Adrenal gland (tissue), 12 donors: Measurements from ENCODE around the gene LAMA5. TPM values are rescaled to one million over a fixed set of nuclear protein-coding genes. Genes with fewer than 3 reads are reported as not detected.

ENCODE experiments used
- DNase-seq, 7 donors: peaks; one replicate each; pipeline ENCODE4 v3.0.0-alpha.2; 2019 to 2020
- H3K27ac ChIP-seq, 5 donors: fragments of 200-600 bp; sonication (generic) in 4 of 5; 1 replicate in 3 of 5; 2 replicates in 2 of 5; pipeline versions ENCODE4 v1.5.1 to v1.8.0; 2016 to 2020; ENCODE audit warnings: mild to moderate bottlenecking in 1 of 5
- H3K27me3 ChIP-seq: fragments of 200-600 bp; 2 replicates; pipeline ENCODE4 v1.8.0; 2021
- H3K36me3 ChIP-seq, 2 donors: fragments of 200-600 bp; replicated peaks in 1 of 2; 1 replicate in 1 of 2; 2 replicates in 1 of 2; pipeline versions ENCODE4 v1.5.1 to v1.8.0; 2018 to 2022
- H3K4me1 ChIP-seq, 2 donors: fragments of 200-600 bp; replicated peaks in 1 of 2; 1 replicate in 1 of 2; 2 replicates in 1 of 2; pipeline versions ENCODE4 v1.5.1 to v1.8.0; 2018 to 2021
- H3K4me3 ChIP-seq, 4 donors: fragments of 200-600 bp; sonication (generic) in 3 of 4; one replicate each; pipeline ENCODE4 v1.5.1; 2016 to 2018
- H3K9me3 ChIP-seq, 3 donors: fragments of 200-600 bp; sonication (generic) in 1 of 3; replicated peaks in 1 of 3; 1 replicate in 2 of 3; 2 replicates in 1 of 3; pipeline versions ENCODE4 v1.5.1 to v1.8.0; 2016 to 2021
- POLR2A ChIP-seq, 2 donors: fragments of 450-650 bp; IDR thresholded peaks; one replicate each; pipeline ENCODE4 v1.6.1; 2017; ENCODE audit warnings: antibody characterized with exemption in 2 of 2, mild to moderate bottlenecking in 2 of 2, moderate library complexity in 1 of 2
- WGBS, 4 donors: extraction: QIAGEN DNeasy Blood & Tissue Kit in 2 of 4; methylation state at CpG; one replicate each; pipeline versions ENCODE4 v1.1.5 to v1.1.7; 2013 to 2017; 5-methylcytosine and 5-hydroxymethylcytosine counted together
- intact Hi-C, 2 donors: fragments of 100-400 bp; cut with DNase I; formaldehyde crosslinking; loops; one replicate each; pipeline versions ENCODE4 v1.14.1 to v1.15.0; 2022 to 2023
- polyA plus RNA-seq, 3 donors: library from polyadenylated mRNA; stranded (reverse); fragments of 200-250 nt in 2 of 3; fragments of 350-450 nt in 1 of 3; fragmentation: Illumina TruSeq in 1 of 3; extraction: RNeasy Lipid Tissue Mini Kit (QIAGEN cat#74804) in 1 of 3; gene quantifications; one replicate each; pipeline ENCODE4 v1.2.3, GENCODE V29; 2013 to 2014
- total RNA-seq, 9 donors: library from RNA; depleted of rRNA in 4 of 9; stranded (reverse); fragments of >200 nt in 4 of 9; fragments of 120-200 nt in 1 of 9; fragmentation: NEBNext Ultra II Directional in 1 of 9; extraction: Animal tissue kit (Norgen Biotek cat#: 25700) in 1 of 9; gene quantifications; one replicate each; pipeline versions ENCODE4 v1.1.0 to v1.2.4, GENCODE V29; 2013 to 2023
- TF ChIP-seq, protein P1 (sequence below), 6 experiments: fragments of 450-650 bp in 4 of 6; fragments of 200-600 bp in 2 of 6; sonication (generic) in 1 of 6; IDR thresholded peaks; 1 replicate in 5 of 6; 2 replicates in 1 of 6; pipeline versions ENCODE4 v1.5.1 to v1.8.0; 2016 to 2021; ENCODE audit warnings: antibody characterized with exemption in 6 of 6, mild to moderate bottlenecking in 2 of 6, moderate library complexity in 1 of 6
- donor health status: healthy with polysubstance abuse.
- donor health status: Bipolar disorder and iron deficiency.
- donor health status: DM: yes; HTN: yes; CAD: no.
- donor health status: DM: no; HTN: no; CAD: no.
- donor health status: DM: no; HTN: no; CAD: no.
- donor health status: DM: yes; HTN: yes; CAD: no.

Gene LAMA5
- total and polyA plus RNA-seq, 12 donors: 2.0 to 537 (median 100) TPM

GRCh38 chr20:62408640-62409039 lies 41.5 kb upstream of the LAMA5 start:
- Histone ChIP-seq H3K27me3 (no peaks in the 10 kb centered on the region), H3K4me1 (peaks cover 26 to 31% of the 10 kb centered on the region in 2 donors), H3K36me3 (no peaks in the 10 kb centered on the region), H3K9me3 (no peaks in the 10 kb centered on the region), H3K27ac (no peak overlapping the region), H3K4me3 (no peak overlapping the region)
- TF ChIP-seq, protein P1, sequence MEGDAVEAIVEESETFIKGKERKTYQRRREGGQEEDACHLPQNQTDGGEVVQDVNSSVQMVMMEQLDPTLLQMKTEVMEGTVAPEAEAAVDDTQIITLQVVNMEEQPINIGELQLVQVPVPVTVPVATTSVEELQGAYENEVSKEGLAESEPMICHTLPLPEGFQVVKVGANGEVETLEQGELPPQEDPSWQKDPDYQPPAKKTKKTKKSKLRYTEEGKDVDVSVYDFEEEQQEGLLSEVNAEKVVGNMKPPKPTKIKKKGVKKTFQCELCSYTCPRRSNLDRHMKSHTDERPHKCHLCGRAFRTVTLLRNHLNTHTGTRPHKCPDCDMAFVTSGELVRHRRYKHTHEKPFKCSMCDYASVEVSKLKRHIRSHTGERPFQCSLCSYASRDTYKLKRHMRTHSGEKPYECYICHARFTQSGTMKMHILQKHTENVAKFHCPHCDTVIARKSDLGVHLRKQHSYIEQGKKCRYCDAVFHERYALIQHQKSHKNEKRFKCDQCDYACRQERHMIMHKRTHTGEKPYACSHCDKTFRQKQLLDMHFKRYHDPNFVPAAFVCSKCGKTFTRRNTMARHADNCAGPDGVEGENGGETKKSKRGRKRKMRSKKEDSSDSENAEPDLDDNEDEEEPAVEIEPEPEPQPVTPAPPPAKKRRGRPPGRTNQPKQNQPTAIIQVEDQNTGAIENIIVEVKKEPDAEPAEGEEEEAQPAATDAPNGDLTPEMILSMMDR (IDR thresholded peaks at IDR 0.05): no peak
- TF ChIP-seq POLR2A (IDR thresholded peaks at IDR 0.05): no peak
- intact Hi-C loops: no loop called here
- 88 to 94% (median 94%) methylated on average over 9 to 12 of the region's 12 CpGs for WGBS, 4 donors
- DNase-seq: no peak

- H3K4me3 ChIP-seq: no peak overlapping the region
Observed at GRCh38 chr20:62408055-62408454, 40.9 kb upstream of the LAMA5 start.

DNA sequence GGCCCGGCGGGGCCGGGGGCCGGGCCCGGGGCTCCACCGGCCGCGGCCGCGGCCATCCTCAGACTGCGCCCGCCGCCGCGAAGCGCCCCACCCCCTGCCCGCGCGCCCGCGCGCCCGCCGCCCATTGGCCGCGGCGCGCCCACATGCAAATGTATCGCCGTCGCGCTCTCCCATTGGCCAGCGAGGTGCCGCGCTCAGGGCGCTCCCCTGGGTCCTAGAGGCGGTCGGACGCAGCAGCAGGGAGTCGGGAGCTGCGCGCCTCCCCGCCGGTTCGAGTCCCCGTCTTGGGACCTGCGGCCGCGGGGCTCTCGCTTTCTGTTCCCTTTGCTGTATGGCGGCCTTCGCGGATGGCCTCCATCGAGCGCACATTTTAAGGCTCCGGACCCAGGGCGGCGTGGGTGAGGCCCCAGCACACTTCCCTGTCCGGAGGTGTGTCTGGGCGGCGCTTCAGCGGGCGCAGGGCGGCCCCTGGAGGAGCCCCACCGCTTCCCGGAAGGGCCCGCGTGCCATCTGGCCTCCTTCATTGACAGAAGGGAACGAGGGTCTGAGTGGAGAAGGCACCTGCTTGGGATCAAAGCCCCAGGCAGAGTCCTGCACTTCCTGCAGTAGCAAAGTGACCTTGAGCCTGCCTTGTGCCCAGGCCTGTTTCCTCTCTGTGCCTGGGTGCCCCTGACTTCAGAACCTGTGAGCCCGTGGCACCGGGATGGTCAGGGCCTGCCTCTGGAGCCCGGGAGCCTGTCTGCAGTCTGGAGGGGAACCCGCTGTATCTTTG lies 40.3 kb upstream of the LAMA5 start, which contains the start of gene CABLES2:
Gene CABLES2 (minus strand): TSS at position 65 of the 772 bp plus-strand sequence. CDS start 9 bp downstream, at position 56.
- WGBS, 4 donors: 0 to 57% (median 5%) methylated on average over 4 to 73 of the region's 73 CpGs
- Histone ChIP-seq H3K4me3 (peak within 1 kb of the TSS in 3 of 4 donors; percentile 48 to 90 (median 65)), H3K27ac (peak within 1 kb of the TSS in 1 of 5 donors; percentile 75), H3K36me3 (no peaks in the 10 kb centered on the region), H3K9me3 (no peaks in the 10 kb centered on the region), H3K27me3 (no peaks in the 10 kb centered on the region), H3K4me1 (peaks cover 26 to 31% of the 10 kb centered on the region in 2 donors)
- TF ChIP-seq POLR2A (IDR thresholded peaks at IDR 0.05): peak; percentile 25 to 27
- TF ChIP-seq, protein P1 (IDR thresholded peaks at IDR 0.05): peak in 4 of 6 experiments; percentile 34 to 47 (median 40)
- intact Hi-C loops: no loop called here
- peak; percentile 93 to 96 (median 94) for DNase-seq

More at GRCh38 chr20:62408055-62408454, 40.9 kb upstream of the LAMA5 start:
- WGBS, 4 donors: 89 to 95% (median 93%) methylated on average over 3 to 15 of the region's 15 CpGs
- Histone ChIP-seq H3K27ac (no peak overlapping the region), H3K27me3 (no peaks in the 10 kb centered on the region), H3K36me3 (no peaks in the 10 kb centered on the region), H3K4me1 (peaks cover 26 to 31% of the 10 kb centered on the region in 2 donors), H3K9me3 (no peaks in the 10 kb centered on the region)
- intact Hi-C loops: no loop called here
- no peak for TF ChIP-seq POLR2A (IDR thresholded peaks at IDR 0.05)
- TF ChIP-seq, protein P1 (IDR thresholded peaks at IDR 0.05): no peak
- no peak for DNase-seq

GRCh38 chr20:62406635-62407176 lies 39.6 kb upstream of the LAMA5 start:
- intact Hi-C loops: no loop called here
- H3K4me3 ChIP-seq: peak overlapping the region in 3 of 4 donors; percentile 48 to 90 (median 65)
- no peak for TF ChIP-seq POLR2A (IDR thresholded peaks at IDR 0.05)
- TF ChIP-seq, protein P1 (IDR thresholded peaks at IDR 0.05): no peak
- H3K36me3 ChIP-seq: no peaks in the 10 kb centered on the region
- peak overlapping the region in 1 of 5 donors; percentile 75 for H3K27ac ChIP-seq
- peaks cover 26 to 31% of the 10 kb centered on the region in 2 donors for H3K4me1 ChIP-seq
- 1% methylated on average over 32 to 42 of the region's 42 CpGs; no CpG with 5 or more reads in 1 of the 4 donors for WGBS, 4 donors
- no peaks in the 10 kb centered on the region for H3K9me3 ChIP-seq
- no peaks in the 10 kb centered on the region for H3K27me3 ChIP-seq
- peak in 2 of 7 donors; percentile 42 to 49 for DNase-seq
